Stimulated activated CD8-positive, alpha-beta memory T cell treated with anti-CD3 and anti-CD28 coated beads, Interleukin-15, amount 100 ng/mL, for 4 hours (primary cell): ENCODE results near the gene CACNA1E.

Experiments used
- DNase-seq, 2 donors: peaks; one replicate each; pipeline ENCODE4 v3.0.0-alpha.2; 2020; ENCODE audit warnings: low read depth in 2 of 2

The CACNA1E gene

GRCh38 chr1:181483285-181484195 lies at the start of gene CACNA1E:
Gene CACNA1E (plus strand): TSS chr1:181483517. CDS start chr1:181483745, 228 bp downstream.
- DNase-seq, result no peak

- no peak for DNase-seq
Observed at GRCh38 chr1:181433931-181434330, 49.4 kb upstream of the CACNA1E start.

GRCh38 chr1:181438013-181438412 lies 45.3 kb upstream of the CACNA1E start:
- no peak for DNase-seq

GRCh38 chr1:181440510-181440909 lies 42.8 kb upstream of the CACNA1E start:
- no peak for DNase-seq

- DNase-seq, result no peak
Observed at GRCh38 chr1:181442181-181442525, 41.2 kb upstream of the CACNA1E start.

- no peak for DNase-seq
Observed at GRCh38 chr1:181443231-181443853, 40.0 kb upstream of the CACNA1E start.

- DNase-seq, result no peak
Observed at GRCh38 chr1:181445436-181445835, 37.9 kb upstream of the CACNA1E start.

GRCh38 chr1:181448461-181448860 lies 34.9 kb upstream of the CACNA1E start:
- DNase-seq, result no peak

GRCh38 chr1:181451661-181452230 lies 31.6 kb upstream of the CACNA1E start:
- DNase-seq, result no peak

GRCh38 chr1:181452746-181453145 lies 30.6 kb upstream of the CACNA1E start:
- no peak for DNase-seq

GRCh38 chr1:181453541-181454201 lies 29.6 kb upstream of the CACNA1E start:
- no peak for DNase-seq

- DNase-seq, result no peak
Observed at GRCh38 chr1:181456551-181456950, 26.8 kb upstream of the CACNA1E start.

GRCh38 chr1:181458419-181458818 lies 24.9 kb upstream of the CACNA1E start:
- no peak for DNase-seq

- no peak for DNase-seq
Observed at GRCh38 chr1:181459067-181459466, 24.2 kb upstream of the CACNA1E start.

GRCh38 chr1:181469829-181470228 lies 13.5 kb upstream of the CACNA1E start:
- no peak for DNase-seq

GRCh38 chr1:181475580-181475979 lies 7.7 kb upstream of the CACNA1E start:
- no peak for DNase-seq

- no peak for DNase-seq
Observed at GRCh38 chr1:181476581-181476980, 6.7 kb upstream of the CACNA1E start.

GRCh38 chr1:181478306-181478705 lies 5.0 kb upstream of the CACNA1E start:
- no peak for DNase-seq

GRCh38 chr1:181479137-181479745 lies 4.1 kb upstream of the CACNA1E start:
- no peak for DNase-seq

GRCh38 chr1:181482001-181482430 lies 1.3 kb upstream of the CACNA1E start:
- no peak for DNase-seq

GRCh38 chr1:181482521-181483284 lies 614 bp upstream of the CACNA1E start:
- no peak for DNase-seq
